Tibial nerve (tissue), 3 donors: ENCODE results near the gene SHF.

Source experiments
- CTCF ChIP-seq, 5 experiments: fragments of 200-600 bp in 3 of 5; fragments of 450-650 bp in 2 of 5; sonication (generic) in 3 of 5; IDR thresholded peaks; one replicate each; pipeline ENCODE4 v1.5.1; 2016 to 2019; ENCODE audit warnings: antibody characterized with exemption in 5 of 5, mild to moderate bottlenecking in 3 of 5, moderate library complexity in 2 of 5
- POLR2A ChIP-seq, 2 donors: fragments of 450-650 bp; IDR thresholded peaks; one replicate each; pipeline ENCODE4 v1.6.1; 2017; ENCODE audit warnings: antibody characterized with exemption in 2 of 2, mild to moderate bottlenecking in 2 of 2, moderate library complexity in 2 of 2

DNA sequence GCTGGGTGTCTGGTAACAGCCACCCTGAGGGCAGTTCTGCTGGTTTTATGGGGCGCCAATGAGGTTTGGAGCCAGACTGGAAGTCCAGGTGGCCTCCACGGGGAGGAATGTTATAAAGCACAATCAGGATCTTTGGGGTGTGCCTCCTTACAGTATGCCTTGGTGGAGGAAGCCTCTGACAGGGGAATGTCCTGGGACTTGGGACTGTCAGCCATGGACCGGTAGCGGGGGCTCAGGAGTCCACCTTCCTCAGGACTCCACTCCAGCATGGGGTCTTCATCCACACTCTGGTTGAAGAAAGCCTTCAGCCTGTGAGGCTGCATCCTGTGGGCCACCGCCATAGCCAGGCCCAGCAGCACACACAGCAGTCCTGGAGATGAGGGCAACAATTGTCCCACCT, 68.8 kb downstream of the SHF start:
- TF ChIP-seq CTCF (IDR thresholded peaks at IDR 0.05) (no peak), POLR2A (IDR thresholded peaks at IDR 0.05) (no peak)
